Retinal pigment epithelial cell (primary cell): Measurements from ENCODE around the gene SESN2.

Experiments
- DNase-seq: peaks from one replicate; pipeline ENCODE4 v3.0.0-alpha.2; 2010; ENCODE audit warnings: low read depth
- H3K4me3 ChIP-seq: 2 replicates; pipeline ENCODE4 v1.5.1; 2011; ENCODE audit warnings: mild to moderate bottlenecking, low read length, control low read depth, moderate library complexity
- CTCF ChIP-seq: conservative IDR thresholded peaks from 2 replicates; pipeline ENCODE4 v1.5.1; 2011; ENCODE audit warnings: low read depth, low read length, control low read depth, inconsistent platforms

Gene SESN2

GRCh38 chr1:28329395-28330153 lies 70.3 kb downstream of the SESN2 start:
- peak overlapping the region; percentile 92 for H3K4me3 ChIP-seq
- DNase-seq = no peak
- TF ChIP-seq CTCF = peak; percentile 8
